Measurements from ENCODE around the gene STAM2. TPM values are rescaled to one million over a fixed set of nuclear protein-coding genes. Genes with fewer than 3 reads are reported as not detected.

Gene STAM2
- total RNA-seq, 2 donors from 2014 or later: 41.1 to 54.6 TPM

DNA sequence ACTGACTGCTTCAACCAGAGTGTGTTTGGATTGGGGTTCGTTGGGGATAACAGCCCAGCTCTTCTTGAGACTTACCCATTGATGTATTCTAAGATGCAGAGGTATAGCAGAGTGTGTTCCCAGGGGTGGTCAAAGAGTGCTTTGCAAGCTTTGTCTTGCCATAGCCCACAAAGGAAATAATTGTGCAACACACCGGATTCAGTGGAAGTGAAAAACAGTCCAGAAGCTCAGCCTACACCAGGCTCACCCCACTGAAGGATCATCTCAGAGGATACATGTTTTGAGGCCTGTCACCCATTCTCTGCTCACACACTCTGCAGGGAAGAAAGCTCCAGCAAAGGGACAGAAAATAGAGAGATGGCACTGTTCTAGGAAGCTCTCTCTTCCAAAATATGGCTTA, 86.3 kb downstream of the STAM2 start:
- no peak for DNase-seq (ENCODE audit: low spot score)
- ATAC-seq (ENCODE audit: insufficient number of reproducible peaks, low FRiP score, low read depth): no peak
- TF ChIP-seq, protein P1, sequence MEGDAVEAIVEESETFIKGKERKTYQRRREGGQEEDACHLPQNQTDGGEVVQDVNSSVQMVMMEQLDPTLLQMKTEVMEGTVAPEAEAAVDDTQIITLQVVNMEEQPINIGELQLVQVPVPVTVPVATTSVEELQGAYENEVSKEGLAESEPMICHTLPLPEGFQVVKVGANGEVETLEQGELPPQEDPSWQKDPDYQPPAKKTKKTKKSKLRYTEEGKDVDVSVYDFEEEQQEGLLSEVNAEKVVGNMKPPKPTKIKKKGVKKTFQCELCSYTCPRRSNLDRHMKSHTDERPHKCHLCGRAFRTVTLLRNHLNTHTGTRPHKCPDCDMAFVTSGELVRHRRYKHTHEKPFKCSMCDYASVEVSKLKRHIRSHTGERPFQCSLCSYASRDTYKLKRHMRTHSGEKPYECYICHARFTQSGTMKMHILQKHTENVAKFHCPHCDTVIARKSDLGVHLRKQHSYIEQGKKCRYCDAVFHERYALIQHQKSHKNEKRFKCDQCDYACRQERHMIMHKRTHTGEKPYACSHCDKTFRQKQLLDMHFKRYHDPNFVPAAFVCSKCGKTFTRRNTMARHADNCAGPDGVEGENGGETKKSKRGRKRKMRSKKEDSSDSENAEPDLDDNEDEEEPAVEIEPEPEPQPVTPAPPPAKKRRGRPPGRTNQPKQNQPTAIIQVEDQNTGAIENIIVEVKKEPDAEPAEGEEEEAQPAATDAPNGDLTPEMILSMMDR (IDR thresholded peaks at IDR 0.05): no peak
- no peak overlapping the region for H3K27ac ChIP-seq
- H3K9me3 ChIP-seq: no peaks in the 10 kb centered on the region
- H3K4me1 ChIP-seq (ENCODE audit: control insufficient read depth in 1 of 2, low read depth in 2 of 2): no peaks in the 10 kb centered on the region
- H3K27me3 ChIP-seq (replicated peaks; ENCODE audit: insufficient read depth): no peaks in the 10 kb centered on the region
- no peak overlapping the region for H3K4me3 ChIP-seq
- H3K36me3 ChIP-seq: no peaks in the 10 kb centered on the region

- no peak overlapping the region for H3K27ac ChIP-seq
- no peaks in the 10 kb centered on the region for H3K4me1 ChIP-seq (ENCODE audit: control insufficient read depth in 1 of 2, low read depth in 2 of 2)
- no peaks in the 10 kb centered on the region for H3K36me3 ChIP-seq
- DNase-seq (ENCODE audit: low spot score) (no peak), ATAC-seq (ENCODE audit: insufficient number of reproducible peaks, low FRiP score, low read depth) (no peak)
- TF ChIP-seq, protein P1 (IDR thresholded peaks at IDR 0.05): no peak
- no peaks in the 10 kb centered on the region for H3K27me3 ChIP-seq (replicated peaks; ENCODE audit: insufficient read depth)
- H3K9me3 ChIP-seq: no peaks in the 10 kb centered on the region
- no peak overlapping the region for H3K4me3 ChIP-seq
Measured at GRCh38 chr2:152088006-152088405, 87.6 kb downstream of the STAM2 start.

DNA sequence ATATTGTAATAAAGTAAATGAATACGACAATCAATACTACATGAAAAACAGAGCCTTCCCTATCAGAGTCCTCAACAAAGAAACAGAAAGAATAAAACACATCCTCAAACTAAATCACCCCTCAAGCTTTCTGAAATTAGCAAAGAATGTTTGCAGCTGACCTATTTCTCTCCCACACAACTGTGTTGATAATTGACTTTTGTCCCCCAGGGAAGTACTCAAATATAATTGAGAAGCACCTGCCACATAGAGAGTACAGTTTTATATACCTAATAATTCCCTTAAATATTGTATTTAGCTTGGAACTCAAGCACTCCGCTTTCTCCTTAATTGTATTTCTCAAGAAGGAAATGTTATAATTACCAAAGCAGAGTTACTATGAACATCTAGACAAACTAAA, 89.3 kb downstream of the STAM2 start:
- DNase-seq (ENCODE audit: low spot score) (no peak), ATAC-seq (ENCODE audit: insufficient number of reproducible peaks, low FRiP score, low read depth) (no peak)
- no peaks in the 10 kb centered on the region for H3K4me1 ChIP-seq (ENCODE audit: control insufficient read depth in 1 of 2, low read depth in 2 of 2)
- no peaks in the 10 kb centered on the region for H3K9me3 ChIP-seq
- H3K27me3 ChIP-seq (replicated peaks; ENCODE audit: insufficient read depth): no peaks in the 10 kb centered on the region
- H3K4me3 ChIP-seq: no peak overlapping the region
- no peaks in the 10 kb centered on the region for H3K36me3 ChIP-seq
- TF ChIP-seq, protein P1 (IDR thresholded peaks at IDR 0.05): no peak
- H3K27ac ChIP-seq: no peak overlapping the region

GRCh38 chr2:152084076-152084475, 91.5 kb downstream of the STAM2 start:
- Histone ChIP-seq H3K27ac (no peak overlapping the region), H3K9me3 (no peaks in the 10 kb centered on the region), H3K36me3 (no peaks in the 10 kb centered on the region), H3K4me3 (no peak overlapping the region), H3K4me1 (ENCODE audit: control insufficient read depth in 1 of 2, low read depth in 2 of 2) (no peaks in the 10 kb centered on the region), H3K27me3 (replicated peaks; ENCODE audit: insufficient read depth) (no peaks in the 10 kb centered on the region)
- TF ChIP-seq, protein P1 (IDR thresholded peaks at IDR 0.05): no peak
- DNase-seq (ENCODE audit: low spot score) (no peak), ATAC-seq (ENCODE audit: insufficient number of reproducible peaks, low FRiP score, low read depth) (no peak)

DNA sequence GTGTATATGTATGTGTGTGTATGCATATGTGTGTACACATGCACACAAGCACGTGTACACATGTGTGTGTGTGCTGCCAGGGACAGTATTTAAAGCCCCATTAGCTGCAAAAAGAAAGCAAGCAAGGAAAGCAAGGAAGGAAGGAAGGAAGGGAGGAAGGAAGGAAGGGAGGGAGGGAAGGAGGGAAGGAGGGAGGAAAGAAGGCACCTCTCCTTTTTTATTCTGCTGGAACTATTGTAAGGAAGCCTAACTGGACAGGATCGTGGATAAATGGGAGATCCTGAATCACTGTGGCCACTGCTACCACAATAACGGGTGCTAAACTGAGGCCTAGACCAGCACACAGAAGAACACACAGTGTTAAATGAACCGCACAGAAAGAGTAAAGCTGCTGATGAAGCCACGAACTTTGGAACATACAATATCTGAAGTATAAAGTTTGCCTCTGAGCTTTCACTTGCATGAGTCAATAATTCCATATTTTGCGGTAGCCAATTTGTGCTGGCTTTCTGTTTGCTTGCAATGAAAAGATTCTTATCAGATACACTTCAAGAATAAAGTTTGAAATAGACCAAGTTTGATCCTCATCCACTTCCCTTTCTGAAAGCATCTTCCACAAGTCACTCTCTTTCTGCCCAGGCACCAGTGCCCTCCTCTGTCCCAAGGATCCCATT, 92.2 kb downstream of the STAM2 start:
- no peak for ATAC-seq (ENCODE audit: insufficient number of reproducible peaks, low FRiP score, low read depth)
- Histone ChIP-seq H3K4me3 (no peak overlapping the region), H3K36me3 (no peaks in the 10 kb centered on the region), H3K27ac (no peak overlapping the region), H3K27me3 (replicated peaks; ENCODE audit: insufficient read depth) (no peaks in the 10 kb centered on the region), H3K9me3 (no peaks in the 10 kb centered on the region), H3K4me1 (ENCODE audit: control insufficient read depth in 1 of 2, low read depth in 2 of 2) (no peaks in the 10 kb centered on the region)
- no peak for DNase-seq (ENCODE audit: low spot score)
- TF ChIP-seq, protein P1 (IDR thresholded peaks at IDR 0.05): no peak
